Right kidney (tissue), 1 donor: ENCODE measurements around the gene SEC22A.

Source experiments
- DNase-seq: peaks from one replicate; pipeline ENCODE4 v3.0.0-alpha.2; 2016

Gene SEC22A

GRCh38 chr3:123287051-123287961, 85.6 kb downstream of the SEC22A start:
- no peak for DNase-seq

- no peak for DNase-seq
Measured at GRCh38 chr3:123287962-123288302, 86.2 kb downstream of the SEC22A start.

GRCh38 chr3:123289391-123290106, 87.8 kb downstream of the SEC22A start:
- no peak for DNase-seq

- no peak for DNase-seq
Measured at GRCh38 chr3:123290107-123290930, 88.6 kb downstream of the SEC22A start.

GRCh38 chr3:123290962-123291361, 89.2 kb downstream of the SEC22A start:
- DNase-seq, result no peak

- DNase-seq, result no peak
Measured at GRCh38 chr3:123291404-123291803, 89.7 kb downstream of the SEC22A start.

- DNase-seq, result no peak
Measured at GRCh38 chr3:123292321-123293310, 90.9 kb downstream of the SEC22A start.

- no peak for DNase-seq
Measured at GRCh38 chr3:123294296-123294938, 92.7 kb downstream of the SEC22A start.

GRCh38 chr3:123295171-123295900, 93.6 kb downstream of the SEC22A start:
- DNase-seq, result no peak

GRCh38 chr3:123295901-123296250, 94.1 kb downstream of the SEC22A start:
- no peak for DNase-seq

GRCh38 chr3:123296261-123296660, 94.5 kb downstream of the SEC22A start:
- no peak for DNase-seq

GRCh38 chr3:123296836-123297626, 95.3 kb downstream of the SEC22A start:
- no peak for DNase-seq

GRCh38 chr3:123297627-123297899, 95.8 kb downstream of the SEC22A start:
- no peak for DNase-seq

- DNase-seq, result no peak
Measured at GRCh38 chr3:123298903-123299302, 97.2 kb downstream of the SEC22A start.

- DNase-seq, result no peak
Measured at GRCh38 chr3:123299581-123299980, 97.8 kb downstream of the SEC22A start.

- DNase-seq, result no peak
Measured at GRCh38 chr3:123300056-123300455, 98.3 kb downstream of the SEC22A start.

- no peak for DNase-seq
Measured at GRCh38 chr3:123300583-123300982, 98.8 kb downstream of the SEC22A start.

GRCh38 chr3:123301331-123302184, 99.8 kb downstream of the SEC22A start:
- no peak for DNase-seq

GRCh38 chr3:123302961-123303360, 101.2 kb downstream of the SEC22A start:
- no peak for DNase-seq
